Hepatocyte (in vitro differentiated cells): ENCODE results near the gene SMIM38. TPM values are rescaled to one million over a fixed set of nuclear protein-coding genes. Genes with fewer than 3 reads are reported as not detected.
"Not testable (repeated sequence)": the region's sequence is repeated elsewhere in the genome, so short reads cannot be mapped to it uniquely, and the experiment has no call there.

ENCODE experiments used
- DNase-seq: peaks from one replicate; pipeline ENCODE4 v3.0.0-alpha.2; 2016; ENCODE audit warnings: low spot score
- H2AFZ ChIP-seq: fragments of 200-600 bp; sonication (generic); 2 replicates; pipeline ENCODE4 v1.6.0; 2016; ENCODE audit warnings: antibody characterized with exemption, mild to moderate bottlenecking
- H3K27ac ChIP-seq: fragments of 200-600 bp; sonication (generic); 2 replicates; pipeline ENCODE4 v1.5.1; 2016; ENCODE audit warnings: mild to moderate bottlenecking
- H3K27me3 ChIP-seq: fragments of 200-600 bp; sonication (generic); 2 replicates; pipeline ENCODE4 v1.6.1; 2016
- H3K36me3 ChIP-seq: fragments of 200-600 bp; sonication (generic); replicated peaks from 2 replicates; pipeline ENCODE4 v1.5.1; 2016; ENCODE audit warnings: low read depth; ENCODE audit not compliant: insufficient read depth
- H3K4me1 ChIP-seq: fragments of 200-600 bp; sonication (generic); 2 replicates; pipeline ENCODE4 v1.5.1; 2016; ENCODE audit warnings: mild to moderate bottlenecking, moderate library complexity; ENCODE audit not compliant: insufficient read depth
- H3K4me2 ChIP-seq: fragments of 200-600 bp; sonication (generic); 2 replicates; pipeline ENCODE4 v1.6.0; 2016
- H3K4me3 ChIP-seq: fragments of 200-600 bp; sonication (generic); 2 replicates; pipeline ENCODE4 v1.5.1; 2016; ENCODE audit warnings: mild to moderate bottlenecking
- H3K79me2 ChIP-seq: fragments of 200-600 bp; sonication (generic); 2 replicates; pipeline ENCODE4 v1.6.0; 2017; ENCODE audit warnings: mild to moderate bottlenecking
- H3K9me2 ChIP-seq: fragments of 200-600 bp; sonication (generic); replicated peaks from 2 replicates; pipeline ENCODE4 v1.6.0; 2017; ENCODE audit warnings: mild to moderate bottlenecking; ENCODE audit not compliant: insufficient read depth
- H3K9me3 ChIP-seq: fragments of 200-600 bp; sonication (generic); 2 replicates; pipeline ENCODE4 v1.5.1; 2016; ENCODE audit warnings: low read depth, mild to moderate bottlenecking
- H4K20me1 ChIP-seq: fragments of 200-600 bp; sonication (generic); 2 replicates; pipeline ENCODE4 v1.6.0; 2016; ENCODE audit warnings: mild to moderate bottlenecking; ENCODE audit not compliant: insufficient read depth, poor library complexity, severe bottlenecking
- EZH2 ChIP-seq: fragments of 200-600 bp; sonication (generic); IDR thresholded peaks from 2 replicates; pipeline ENCODE4 v1.6.1; 2016; ENCODE audit warnings: antibody characterized with exemption, mild to moderate bottlenecking, borderline replicate concordance
- EZH2phosphoT487 ChIP-seq: fragments of 200-600 bp; sonication (generic); IDR thresholded peaks from one replicate; pipeline ENCODE4 v1.6.1; 2018; ENCODE audit warnings: antibody characterized with exemption, mild to moderate bottlenecking, low read depth, moderate library complexity; ENCODE audit not compliant: unreplicated experiment, severe bottlenecking
- WGBS: methylation state at CpG from one replicate; pipeline ENCODE4 v1.1.6; 2016; ENCODE audit warnings: low lambda C conversion rate; ENCODE audit errors: missing lambda C conversion rate; 5-methylcytosine and 5-hydroxymethylcytosine counted together
- polyA plus RNA-seq: library from polyadenylated mRNA; unstranded; fragments of >200 nt; fragmentation: Nextera tagmentation; extraction: Ambion mirVana; gene quantifications from 2 replicates; pipeline ENCODE4 v1.2.1, GENCODE V29; 2016
- total RNA-seq: library from RNA; depleted of rRNA; stranded (reverse); fragments of >200 nt; gene quantifications from 2 replicates; pipeline ENCODE4 v1.2.3, GENCODE V29; 2014
- TF ChIP-seq, protein P1 (sequence below): fragments of 200-600 bp; sonication (generic); IDR thresholded peaks from 2 replicates; pipeline ENCODE4 v1.5.1; 2016; ENCODE audit warnings: antibody characterized with exemption, mild to moderate bottlenecking; ENCODE audit not compliant: poor library complexity

Gene SMIM38
- total and polyA plus RNA-seq, 2 experiments from 2014 or later: 0.64 to 0.70 TPM

DNA sequence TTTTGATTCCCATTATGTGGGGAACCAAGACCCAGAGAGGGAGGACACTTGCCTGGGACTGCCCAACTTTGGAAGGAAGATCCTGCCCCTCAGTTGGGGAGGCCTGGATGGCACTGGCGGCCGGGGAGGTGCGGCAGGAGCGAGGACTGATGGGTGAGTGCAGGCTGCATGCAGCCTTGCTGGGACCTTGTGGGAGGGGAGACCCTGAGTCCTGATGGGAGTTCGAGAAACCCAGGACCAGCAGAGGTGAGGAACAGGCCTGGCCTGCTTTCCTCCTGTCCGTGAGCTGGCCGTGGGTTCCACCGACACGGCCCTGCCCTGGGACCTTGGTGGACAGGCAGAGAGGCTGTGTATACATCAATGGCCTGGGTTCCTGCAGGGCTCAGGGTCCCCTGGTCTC is 19.3 kb upstream of the SMIM38 start:
- Histone ChIP-seq H3K27me3 (no peaks in the 10 kb centered on the region), H3K4me2 (no peak overlapping the region), H3K36me3 (no peaks in the 10 kb centered on the region), H3K79me2 (no peaks in the 10 kb centered on the region), H3K4me1 (peaks cover 8% of the 10 kb centered on the region), H3K9me2 (no peaks in the 10 kb centered on the region), H3K27ac (no peak overlapping the region), H4K20me1 (no peaks in the 10 kb centered on the region), H3K4me3 (no peak overlapping the region), H2AFZ (no peak overlapping the region), H3K9me3 (no peaks in the 10 kb centered on the region)
- no peak for TF ChIP-seq EZH2
- TF ChIP-seq, protein P1, sequence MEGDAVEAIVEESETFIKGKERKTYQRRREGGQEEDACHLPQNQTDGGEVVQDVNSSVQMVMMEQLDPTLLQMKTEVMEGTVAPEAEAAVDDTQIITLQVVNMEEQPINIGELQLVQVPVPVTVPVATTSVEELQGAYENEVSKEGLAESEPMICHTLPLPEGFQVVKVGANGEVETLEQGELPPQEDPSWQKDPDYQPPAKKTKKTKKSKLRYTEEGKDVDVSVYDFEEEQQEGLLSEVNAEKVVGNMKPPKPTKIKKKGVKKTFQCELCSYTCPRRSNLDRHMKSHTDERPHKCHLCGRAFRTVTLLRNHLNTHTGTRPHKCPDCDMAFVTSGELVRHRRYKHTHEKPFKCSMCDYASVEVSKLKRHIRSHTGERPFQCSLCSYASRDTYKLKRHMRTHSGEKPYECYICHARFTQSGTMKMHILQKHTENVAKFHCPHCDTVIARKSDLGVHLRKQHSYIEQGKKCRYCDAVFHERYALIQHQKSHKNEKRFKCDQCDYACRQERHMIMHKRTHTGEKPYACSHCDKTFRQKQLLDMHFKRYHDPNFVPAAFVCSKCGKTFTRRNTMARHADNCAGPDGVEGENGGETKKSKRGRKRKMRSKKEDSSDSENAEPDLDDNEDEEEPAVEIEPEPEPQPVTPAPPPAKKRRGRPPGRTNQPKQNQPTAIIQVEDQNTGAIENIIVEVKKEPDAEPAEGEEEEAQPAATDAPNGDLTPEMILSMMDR: no peak
- TF ChIP-seq EZH2phosphoT487: no peak
- whole genome bisulfite sequencing: 98% methylated on average over 9 of the region's 9 CpGs
- DNase-seq: no peak

DNA sequence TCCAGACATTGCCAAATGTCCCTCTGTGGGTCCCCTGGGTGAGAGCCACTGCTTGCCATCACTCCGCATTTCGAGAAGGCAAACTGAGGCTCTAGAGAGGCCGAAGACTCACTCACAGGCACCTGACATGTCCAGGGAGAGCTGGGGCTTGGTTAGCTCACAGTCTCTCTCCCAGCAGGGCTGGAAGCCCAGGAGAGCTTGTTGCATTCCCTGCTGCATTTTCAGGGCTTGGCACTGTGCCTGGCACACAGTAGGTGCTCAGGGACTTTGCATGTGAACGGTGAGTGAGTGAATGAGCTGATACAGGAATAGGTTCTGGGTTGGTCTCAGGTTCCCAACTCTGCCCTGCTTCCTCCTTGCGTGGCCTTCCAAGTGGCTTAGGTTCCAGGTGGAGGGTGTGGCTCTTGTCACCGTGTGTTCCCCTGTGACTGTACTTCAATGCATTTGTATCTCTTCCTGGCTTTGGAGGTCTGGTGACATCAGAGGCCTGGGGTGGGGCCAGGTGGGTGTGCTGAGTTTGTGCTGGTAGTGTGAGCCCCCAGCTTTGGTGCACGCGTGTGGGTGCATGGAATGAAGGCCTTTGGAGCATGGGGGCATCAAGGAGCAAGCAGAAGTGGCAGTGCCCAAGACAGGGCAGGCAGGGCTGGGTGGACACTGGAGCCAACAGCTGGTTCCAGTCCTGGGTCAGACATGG is 18.4 kb upstream of the SMIM38 start:
- Histone ChIP-seq H3K9me3 (no peaks in the 10 kb centered on the region), H3K27ac (no peak overlapping the region), H3K4me3 (no peak overlapping the region), H4K20me1 (no peaks in the 10 kb centered on the region), H3K36me3 (no peaks in the 10 kb centered on the region), H3K4me1 (peaks cover 8% of the 10 kb centered on the region), H3K4me2 (no peak overlapping the region), H3K27me3 (no peaks in the 10 kb centered on the region), H3K79me2 (no peaks in the 10 kb centered on the region), H3K9me2 (no peaks in the 10 kb centered on the region), H2AFZ (no peak overlapping the region)
- TF ChIP-seq EZH2phosphoT487 (no peak), EZH2 (no peak)
- TF ChIP-seq, protein P1: no peak
- WGBS: 94% methylated on average over 8 of the region's 8 CpGs
- DNase-seq: no peak

DNA sequence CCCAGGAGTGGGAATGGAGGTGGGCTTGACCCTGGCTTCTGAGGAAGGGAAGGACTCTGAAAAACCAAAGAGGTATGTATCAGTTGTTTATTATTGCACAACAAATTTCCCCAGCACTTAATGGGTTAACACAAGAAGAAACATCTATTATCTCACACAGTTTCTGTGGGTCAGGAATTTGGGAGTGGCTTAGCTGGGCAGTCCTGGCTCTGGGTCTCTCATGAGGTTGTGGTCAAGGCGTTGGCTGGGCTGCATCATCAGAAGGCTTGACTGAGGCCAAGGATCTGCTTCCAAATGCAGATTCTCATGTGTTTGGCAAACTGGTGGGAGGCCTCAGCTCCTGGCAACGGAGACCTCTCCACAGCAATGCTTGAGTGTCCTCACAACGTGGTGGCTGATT is 17.5 kb upstream of the SMIM38 start:
- H4K20me1 ChIP-seq: no peaks in the 10 kb centered on the region
- H3K4me2 ChIP-seq: no peak overlapping the region
- H3K4me3 ChIP-seq: no peak overlapping the region
- no peaks in the 10 kb centered on the region for H3K9me2 ChIP-seq
- no peaks in the 10 kb centered on the region for H3K36me3 ChIP-seq
- no peak overlapping the region for H3K27ac ChIP-seq
- TF ChIP-seq, protein P1: no peak
- TF ChIP-seq EZH2phosphoT487 (no peak), EZH2 (no peak)
- no peaks in the 10 kb centered on the region for H3K9me3 ChIP-seq
- no peaks in the 10 kb centered on the region for H3K79me2 ChIP-seq
- WGBS: 43% methylated on average over 3 of the region's 3 CpGs
- no peak for DNase-seq
- H3K27me3 ChIP-seq: no peaks in the 10 kb centered on the region
- H3K4me1 ChIP-seq: peaks cover 8% of the 10 kb centered on the region
- no peak overlapping the region for H2AFZ ChIP-seq

DNA sequence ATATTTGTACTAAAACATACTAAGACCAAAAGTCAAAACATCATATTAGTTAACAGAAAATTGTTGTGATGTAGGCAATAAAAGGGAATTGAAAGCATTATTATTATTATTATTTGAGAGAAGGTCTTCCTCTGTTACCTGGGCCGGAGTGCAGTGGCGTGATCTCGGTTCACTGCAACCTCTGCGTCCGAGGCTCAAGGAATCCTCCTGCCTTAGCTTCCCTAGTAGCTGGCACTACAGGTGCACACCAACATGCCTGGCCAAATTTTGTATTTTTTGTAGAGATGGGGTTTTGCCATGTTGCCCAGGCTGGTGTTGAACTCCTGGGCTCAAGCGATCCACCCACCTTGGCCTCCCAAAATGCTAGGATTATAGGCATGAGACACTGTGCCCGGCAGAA is 15.6 kb upstream of the SMIM38 start:
- H3K9me3 ChIP-seq, H3K4me2 ChIP-seq, H3K9me2 ChIP-seq, H4K20me1 ChIP-seq, H3K27me3 ChIP-seq, H3K36me3 ChIP-seq, H3K4me1 ChIP-seq, DNase-seq, H3K79me2 ChIP-seq, H3K4me3 ChIP-seq, H3K27ac ChIP-seq, H2AFZ ChIP-seq: not testable (repeated sequence)
- WGBS: 82% methylated on average over 7 of the region's 7 CpGs
